ENCODE measurements around the gene PTPRG.

- TF ChIP-seq EZH2phosphoT487 (IDR thresholded peaks at IDR 0.05; ENCODE audit: low read depth, severe bottlenecking, unreplicated experiment) (no peak), CTCF (IDR thresholded peaks at IDR 0.05; ENCODE audit: poor library complexity) (no peak), EZH2 (IDR thresholded peaks at IDR 0.05; ENCODE audit: borderline replicate concordance) (no peak)
Observed at GRCh38 chr3:61810953-61811497, 249.7 kb downstream of the PTPRG start.
